ENCODE data around the gene PAX2. TPM values are rescaled to one million over a fixed set of nuclear protein-coding genes. Genes with fewer than 3 reads are reported as not detected.

Gene PAX2
- total and polyA plus RNA-seq, 2 of the 13 experiments (the other 11 are each of a cell fraction or from before 2014, with no cell fraction given) = not detected

DNA sequence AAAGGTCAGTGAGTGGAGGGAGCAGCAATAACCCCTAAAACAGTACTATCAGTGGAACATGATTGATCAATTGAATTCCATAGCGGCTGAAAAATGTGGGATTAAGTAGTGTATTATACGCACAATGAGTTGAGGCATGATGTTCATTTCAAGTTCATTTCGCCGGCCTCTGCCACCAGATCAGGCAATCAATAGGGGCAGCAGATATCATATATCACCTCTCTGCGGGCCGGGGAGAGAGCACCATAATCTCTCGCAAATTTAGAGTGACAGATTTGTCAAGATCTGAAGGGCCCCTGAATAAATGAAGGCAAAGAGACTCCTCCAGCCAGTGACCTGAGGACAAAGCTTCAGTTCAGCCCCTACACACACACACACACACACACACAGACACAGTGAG is 58.5 kb downstream of the PAX2 start:
- WGBS (ENCODE audit: low lambda C conversion rate) = 25% methylated on average over 7 of the region's 7 CpGs
- ATAC-seq (no peak), DNase-seq (ENCODE audit: low spot score) (no peak), FAIRE-seq (no peak)
- no TSS peak for BruUV-seq (replicated peaks)
- Histone ChIP-seq H3K36me3 (replicated peaks in 1 of 2; ENCODE audit: control insufficient read depth in 1 of 2, insufficient read depth in 2 of 2, low read length in 2 of 2) (no peaks in the 10 kb centered on the region), H3K9me3 (ENCODE audit: low read length) (no peaks in the 10 kb centered on the region), H3K4me2 (ENCODE audit: low read depth, low read length) (no peak overlapping the region), H2AFZ (ENCODE audit: low read length) (no peak overlapping the region), H3K4me1 (ENCODE audit: insufficient read depth, low read length) (no peaks in the 10 kb centered on the region), H4K20me1 (ENCODE audit: insufficient read depth, low read length) (no peaks in the 10 kb centered on the region), H3K27ac (ENCODE audit: extremely low read length, insufficient read depth, low read length) (no peak overlapping the region), H3K9ac (ENCODE audit: insufficient read depth, low read depth, low read length) (no peak overlapping the region), H3K79me2 (ENCODE audit: insufficient read depth, low read length) (no peaks in the 10 kb centered on the region), H3K4me3 (replicated peaks in 1 of 3; ENCODE audit: insufficient read depth in 1 of 3, low read depth in 2 of 3, low read length in 3 of 3) (no peak overlapping the region), H3K27me3 (ENCODE audit: control insufficient read depth in 1 of 2, insufficient read depth in 2 of 2, low read length in 2 of 2) (peaks cover 6 to 73% of the 10 kb centered on the region in 2 experiments; a peak in 4 of 5 replicates)
- TF ChIP-seq, protein P1, sequence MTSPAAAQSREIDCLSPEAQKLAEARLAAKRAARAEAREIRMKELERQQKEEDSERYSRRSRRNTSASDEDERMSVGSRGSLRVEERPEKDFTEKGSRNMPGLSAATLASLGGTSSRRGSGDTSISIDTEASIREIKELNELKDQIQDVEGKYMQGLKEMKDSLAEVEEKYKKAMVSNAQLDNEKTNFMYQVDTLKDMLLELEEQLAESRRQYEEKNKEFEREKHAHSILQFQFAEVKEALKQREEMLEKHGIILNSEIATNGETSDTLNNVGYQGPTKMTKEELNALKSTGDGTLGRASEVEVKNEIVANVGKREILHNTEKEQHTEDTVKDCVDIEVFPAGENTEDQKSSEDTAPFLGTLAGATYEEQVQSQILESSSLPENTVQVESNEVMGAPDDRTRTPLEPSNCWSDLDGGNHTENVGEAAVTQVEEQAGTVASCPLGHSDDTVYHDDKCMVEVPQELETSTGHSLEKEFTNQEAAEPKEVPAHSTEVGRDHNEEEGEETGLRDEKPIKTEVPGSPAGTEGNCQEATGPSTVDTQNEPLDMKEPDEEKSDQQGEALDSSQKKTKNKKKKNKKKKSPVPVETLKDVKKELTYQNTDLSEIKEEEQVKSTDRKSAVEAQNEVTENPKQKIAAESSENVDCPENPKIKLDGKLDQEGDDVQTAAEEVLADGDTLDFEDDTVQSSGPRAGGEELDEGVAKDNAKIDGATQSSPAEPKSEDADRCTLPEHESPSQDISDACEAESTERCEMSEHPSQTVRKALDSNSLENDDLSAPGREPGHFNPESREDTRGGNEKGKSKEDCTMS (CRISPR knock-in tag; conservative IDR thresholded peaks at IDR 0.05) = no peak
- TF ChIP-seq, protein P2, sequence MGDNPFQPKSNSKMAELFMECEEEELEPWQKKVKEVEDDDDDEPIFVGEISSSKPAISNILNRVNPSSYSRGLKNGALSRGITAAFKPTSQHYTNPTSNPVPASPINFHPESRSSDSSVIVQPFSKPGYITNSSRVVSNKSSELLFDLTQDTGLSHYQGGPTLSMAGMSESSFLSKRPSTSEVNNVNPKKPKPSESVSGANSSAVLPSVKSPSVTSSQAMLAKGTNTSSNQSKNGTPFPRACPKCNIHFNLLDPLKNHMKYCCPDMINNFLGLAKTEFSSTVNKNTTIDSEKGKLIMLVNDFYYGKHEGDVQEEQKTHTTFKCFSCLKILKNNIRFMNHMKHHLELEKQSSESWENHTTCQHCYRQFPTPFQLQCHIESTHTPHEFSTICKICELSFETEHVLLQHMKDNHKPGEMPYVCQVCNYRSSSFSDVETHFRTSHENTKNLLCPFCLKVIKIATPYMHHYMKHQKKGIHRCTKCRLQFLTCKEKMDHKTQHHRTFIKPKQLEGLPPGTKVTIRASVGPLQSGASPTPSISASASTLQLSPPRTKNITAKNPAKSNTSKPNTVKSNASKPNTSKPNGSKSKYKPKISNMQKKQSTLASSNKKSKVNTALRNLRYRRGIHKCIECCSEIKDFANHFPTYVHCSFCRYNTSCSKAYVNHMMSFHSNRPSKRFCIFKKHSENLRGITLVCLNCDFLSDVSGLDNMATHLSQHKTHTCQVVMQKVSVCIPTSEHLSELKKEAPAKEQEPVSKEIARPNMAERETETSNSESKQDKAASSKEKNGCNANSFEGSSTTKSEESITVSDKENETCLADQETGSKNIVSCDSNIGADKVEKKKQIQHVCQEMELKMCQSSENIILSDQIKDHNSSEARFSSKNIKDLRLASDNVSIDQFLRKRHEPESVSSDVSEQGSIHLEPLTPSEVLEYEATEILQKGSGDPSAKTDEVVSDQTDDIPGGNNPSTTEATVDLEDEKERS (CRISPR knock-in tag; IDR thresholded peaks at IDR 0.05) = no peak
- TF ChIP-seq KAT7 (CRISPR knock-in tag; IDR thresholded peaks at IDR 0.05; ENCODE audit: borderline replicate concordance) = no peak
- intact Hi-C loops (cut with micrococcal nuclease; ENCODE audit: unreplicated experiment) (no loop called here), in situ Hi-C loops (cut with HindIII; ENCODE audit: extremely low pct_ligation_motif_present, low pct_unique_long_range_greater_than_20kb) (no loop called here)
- CTCF ChIA-PET (ENCODE audit: low intra/inter-chr PET ratio, low total read pairs) = no interaction called here
- POLR2A ChIA-PET = no interaction called here

All from HepG2 (cell line).